ENCODE results near the gene PTGIS.
A peak's percentile ranks its signal among the peaks of the same experiment; 100 is the strongest.

Gene PTGIS

DNA sequence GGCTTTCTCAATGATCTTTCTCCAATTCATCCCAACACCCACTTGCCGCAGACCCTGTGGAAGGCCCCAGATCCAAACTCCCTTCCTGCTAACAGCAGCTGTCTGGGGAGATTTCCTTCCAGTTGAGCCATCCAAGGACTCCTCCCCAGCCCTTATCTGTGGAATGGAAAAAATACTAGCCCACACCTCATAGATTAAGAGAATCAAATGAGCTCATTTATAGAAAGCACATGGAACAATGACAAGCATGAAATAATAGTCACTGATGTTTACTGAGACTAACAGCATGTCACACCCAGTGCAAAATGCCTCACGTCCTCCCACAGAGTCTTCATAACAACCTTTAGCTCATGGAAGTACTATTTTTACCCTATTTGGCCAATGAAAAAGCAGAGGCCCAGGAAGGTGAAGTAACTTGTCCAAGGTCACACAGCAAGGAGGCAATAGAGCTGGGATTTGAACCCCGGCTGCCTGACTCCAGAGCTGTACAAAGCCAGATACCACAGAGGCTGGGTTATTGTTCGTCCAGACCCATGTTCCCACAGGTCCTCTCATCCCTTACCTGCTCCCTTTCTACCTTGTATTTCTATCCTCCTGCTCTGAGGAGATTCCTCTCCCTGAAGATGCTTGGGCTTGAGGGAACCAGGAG, 23.4 kb upstream of the PTGIS start:
- Histone ChIP-seq H4K20me1 (no peaks in the 10 kb centered on the region), H3K4me1 (peaks cover 32 to 100% (median 85%) of the 10 kb centered on the region in 10 experiments), H3K27me3 (no peaks in the 10 kb centered on the region), H3K4me3 (no peak overlapping the region), H3K27ac (peak overlapping the region in 9 of 11 experiments; percentile 38 to 97 (median 90); a peak in 17 of 22 replicates), H3K4me2 (peak overlapping the region in 9 of 11 experiments; percentile 40 to 85 (median 78); a peak in 17 of 22 replicates), H3K9ac (peak overlapping the region in 7 of 11 experiments; percentile 5 to 51 (median 38); a peak in 8 of 22 replicates), H3K9me3 (replicated peaks in 1 of 11) (peaks cover 0 to 9% (median 0%) of the 10 kb centered on the region in 11 experiments; a peak in 5 of 22 replicates), H3K36me3 (no peaks in the 10 kb centered on the region; a peak in 1 of 22 replicates)
- TF ChIP-seq Cebpa-rat (IDR thresholded peaks at IDR 0.05): no peak

DNA sequence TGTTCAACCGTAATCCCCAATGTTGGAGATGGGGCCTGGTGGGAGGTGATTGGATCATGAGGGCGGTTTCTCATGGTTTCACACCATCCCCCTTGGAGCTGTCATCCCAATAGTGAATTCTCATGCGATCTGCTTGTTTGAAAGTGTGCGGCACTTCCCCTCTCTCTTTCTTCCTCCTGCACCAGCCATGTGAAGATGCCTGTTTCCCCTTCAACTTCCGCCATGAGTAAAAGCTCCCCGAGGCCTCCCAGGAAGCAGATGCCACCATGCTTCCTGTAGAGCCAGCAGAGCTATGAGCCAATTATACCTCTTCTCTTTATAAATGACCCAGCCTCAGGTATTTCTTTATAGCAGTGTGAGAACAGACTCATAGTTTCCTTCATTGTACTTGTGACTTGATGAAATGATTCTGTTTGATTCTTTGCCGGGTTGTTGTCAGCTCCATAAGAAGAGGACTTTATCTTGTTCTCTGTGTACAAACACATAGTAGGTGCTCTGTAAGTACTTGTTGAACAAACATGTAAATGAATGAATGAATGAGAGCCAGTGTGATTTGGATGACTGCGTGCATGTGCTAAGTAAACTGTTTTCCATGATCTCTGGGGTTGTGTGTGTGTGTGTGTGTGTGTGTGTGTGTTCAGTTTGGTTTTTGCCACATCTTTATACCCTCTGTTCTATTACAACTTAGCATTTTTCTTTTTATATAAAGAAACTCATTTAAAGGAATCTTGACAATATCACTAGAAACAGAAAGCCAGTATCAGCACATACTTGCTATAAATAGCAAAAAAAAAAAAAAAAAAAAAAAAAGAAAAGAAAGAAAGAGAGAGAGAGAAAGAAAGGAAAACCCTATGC, 22.5 kb upstream of the PTGIS start:
- Histone ChIP-seq H3K27me3 (no peaks in the 10 kb centered on the region), H3K9me3 (replicated peaks in 1 of 11) (peaks cover 0 to 9% (median 0%) of the 10 kb centered on the region in 11 experiments; a peak in 5 of 22 replicates), H3K9ac (peak overlapping the region in 8 of 11 experiments; percentile 22 to 65 (median 50); a peak in 11 of 22 replicates), H3K4me3 (no peak overlapping the region), H3K4me2 (peak overlapping the region; percentile 1 to 81 (median 58); a peak in 19 of 22 replicates), H4K20me1 (no peaks in the 10 kb centered on the region), H3K4me1 (peaks cover 32 to 100% (median 85%) of the 10 kb centered on the region in 10 experiments), H3K36me3 (no peaks in the 10 kb centered on the region; a peak in 1 of 22 replicates), H3K27ac (peak overlapping the region in 9 of 11 experiments; percentile 54 to 97 (median 90); a peak in 18 of 22 replicates)
- TF ChIP-seq Cebpa-rat (IDR thresholded peaks at IDR 0.05): no peak

- Histone ChIP-seq H3K27me3 (no peaks in the 10 kb centered on the region), H3K4me3 (no peak overlapping the region), H3K9me3 (replicated peaks in 1 of 11) (peaks cover 0 to 9% (median 0%) of the 10 kb centered on the region in 11 experiments; a peak in 5 of 22 replicates), H3K9ac (peak overlapping the region in 8 of 11 experiments; percentile 22 to 65 (median 50); a peak in 11 of 22 replicates), H4K20me1 (no peaks in the 10 kb centered on the region), H3K36me3 (no peaks in the 10 kb centered on the region; a peak in 1 of 22 replicates), H3K4me1 (peaks cover 35 to 100% (median 85%) of the 10 kb centered on the region in 10 experiments), H3K27ac (peak overlapping the region in 9 of 11 experiments; percentile 54 to 97 (median 90); a peak in 18 of 22 replicates), H3K4me2 (peak overlapping the region; percentile 1 to 80 (median 41); a peak in 19 of 22 replicates)
- no peak for TF ChIP-seq Cebpa-rat (IDR thresholded peaks at IDR 0.05)
Measured at GRCh38 chr20:49589747-49590146, 21.8 kb upstream of the PTGIS start.

DNA sequence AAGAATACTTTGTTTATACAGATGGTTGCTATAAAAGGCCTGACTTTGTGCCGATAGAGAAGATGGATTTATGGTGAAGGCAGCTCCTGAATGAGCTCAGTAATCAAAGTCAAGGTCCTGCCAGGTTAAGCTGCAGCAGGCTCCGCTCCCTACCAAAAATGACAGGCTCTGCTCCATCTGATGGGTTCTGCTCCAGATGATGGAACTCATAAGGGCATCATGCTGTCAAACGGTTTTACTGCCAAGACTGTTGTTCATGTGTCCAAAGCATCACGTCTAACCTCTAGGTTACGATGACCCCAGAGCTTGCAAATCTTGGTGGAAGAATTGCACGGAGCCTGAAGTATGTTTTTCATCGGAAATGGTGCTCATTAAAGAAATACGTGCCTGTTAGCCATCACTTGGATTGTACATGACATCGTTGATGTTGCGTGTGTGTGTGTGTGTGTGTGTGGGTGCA, 19.2 kb upstream of the PTGIS start:
- peak overlapping the region in 3 of 11 experiments; percentile 18 to 85 (median 75); a peak in 3 of 22 replicates for H3K4me2 ChIP-seq
- H3K9me3 ChIP-seq (replicated peaks in 1 of 11): peaks cover 4 to 18% (median 7%) of the 10 kb centered on the region in 11 experiments; a peak in 20 of 22 replicates
- no peak overlapping the region for H3K4me3 ChIP-seq

DNA sequence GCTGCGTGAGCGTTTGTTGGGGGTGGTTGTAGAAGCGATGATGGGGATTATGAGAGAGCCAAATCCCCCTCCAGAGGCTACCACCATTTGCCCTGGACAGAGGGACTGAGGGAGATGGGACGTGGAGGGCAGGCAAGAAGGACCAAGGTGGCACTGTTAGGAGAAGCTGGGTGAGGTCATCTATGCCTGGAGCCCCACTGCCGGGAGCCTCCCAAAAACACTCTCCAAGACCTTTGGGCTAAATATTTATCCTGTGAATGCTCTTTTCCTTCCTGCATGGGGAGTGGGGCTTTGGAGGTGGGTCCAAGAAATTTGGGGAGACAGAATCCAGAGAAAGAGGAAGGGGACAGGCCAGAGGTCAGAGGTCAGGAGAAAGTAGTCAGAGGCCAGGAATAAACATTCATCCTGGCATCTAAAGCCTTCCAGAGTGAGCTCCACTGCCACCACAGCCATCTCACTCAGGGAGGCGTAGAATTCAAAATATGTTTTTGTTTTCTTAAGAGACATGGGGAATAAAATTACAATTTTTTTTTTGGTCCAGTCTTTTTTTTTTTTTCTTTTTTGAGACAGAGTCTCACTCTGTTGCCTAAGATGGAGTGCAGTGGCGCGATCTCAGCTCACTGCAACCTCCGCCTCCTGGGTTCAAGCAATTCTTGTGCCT, 17.8 kb upstream of the PTGIS start:
- Histone ChIP-seq H3K36me3 (no peaks in the 10 kb centered on the region; a peak in 1 of 22 replicates), H3K27me3 (no peaks in the 10 kb centered on the region), H3K4me1 (peaks cover 40 to 100% (median 66%) of the 10 kb centered on the region in 10 experiments), H4K20me1 (no peaks in the 10 kb centered on the region), H3K4me3 (no peak overlapping the region), H3K9me3 (replicated peaks in 1 of 11) (peaks cover 5 to 19% (median 10%) of the 10 kb centered on the region in 11 experiments; a peak in 20 of 22 replicates), H3K27ac (peak overlapping the region in 9 of 11 experiments; percentile 72 to 97 (median 84); a peak in 17 of 22 replicates), H3K4me2 (peak overlapping the region; percentile 32 to 85 (median 71); a peak in 17 of 22 replicates), H3K9ac (peak overlapping the region in 8 of 11 experiments; percentile 46 to 77 (median 64); a peak in 10 of 22 replicates)
- TF ChIP-seq Cebpa-rat (IDR thresholded peaks at IDR 0.05): no peak

More for the DNA sequence above, 19.2 kb upstream of the PTGIS start:
- H3K27ac ChIP-seq: peak overlapping the region in 7 of 11 experiments; percentile 3 to 97 (median 88); a peak in 8 of 22 replicates
- peak overlapping the region in 1 of 11 experiments; percentile 9; a peak in 2 of 22 replicates for H3K9ac ChIP-seq
- TF ChIP-seq Cebpa-rat (IDR thresholded peaks at IDR 0.05): no peak
- H4K20me1 ChIP-seq: no peaks in the 10 kb centered on the region
- no peaks in the 10 kb centered on the region for H3K27me3 ChIP-seq
- H3K36me3 ChIP-seq: no peaks in the 10 kb centered on the region; a peak in 1 of 22 replicates
- H3K4me1 ChIP-seq: peaks cover 35 to 99% (median 78%) of the 10 kb centered on the region in 10 experiments

GRCh38 chr20:49584418-49585382, 16.8 kb upstream of the PTGIS start:
- H3K4me1 ChIP-seq: peaks cover 41 to 100% (median 69%) of the 10 kb centered on the region in 10 experiments
- H4K20me1 ChIP-seq: no peaks in the 10 kb centered on the region
- H3K27ac ChIP-seq: peak overlapping the region in 9 of 11 experiments; percentile 72 to 97 (median 84); a peak in 18 of 22 replicates
- peak overlapping the region in 9 of 11 experiments; percentile 46 to 77 (median 63); a peak in 15 of 22 replicates for H3K9ac ChIP-seq
- peaks cover 5 to 13% (median 10%) of the 10 kb centered on the region in 11 experiments; a peak in 20 of 22 replicates for H3K9me3 ChIP-seq (replicated peaks in 1 of 11)
- peak in 9 of 11 experiments; percentile 42 to 94 (median 80); a peak in 15 of 22 replicates for TF ChIP-seq Cebpa-rat (IDR thresholded peaks at IDR 0.05)
- H3K27me3 ChIP-seq: no peaks in the 10 kb centered on the region
- H3K36me3 ChIP-seq: no peaks in the 10 kb centered on the region; a peak in 1 of 22 replicates
- H3K4me3 ChIP-seq: no peak overlapping the region
- peak overlapping the region; percentile 32 to 85 (median 71); a peak in 21 of 22 replicates for H3K4me2 ChIP-seq

Data from BLaER1 treated with 17β-estradiol and CSF1 and Interleukin-3, amounts not matched to agents 10 nM and 100 nM (cell line).